Smooth muscle cell of the brain vasculature (primary cell): ENCODE data around the gene BZW2.

Experiments
- DNase-seq: peaks from one replicate; pipeline ENCODE4 v3.0.0-alpha.2; 2012; ENCODE audit warnings: low read depth, low spot score

Gene BZW2

DNA sequence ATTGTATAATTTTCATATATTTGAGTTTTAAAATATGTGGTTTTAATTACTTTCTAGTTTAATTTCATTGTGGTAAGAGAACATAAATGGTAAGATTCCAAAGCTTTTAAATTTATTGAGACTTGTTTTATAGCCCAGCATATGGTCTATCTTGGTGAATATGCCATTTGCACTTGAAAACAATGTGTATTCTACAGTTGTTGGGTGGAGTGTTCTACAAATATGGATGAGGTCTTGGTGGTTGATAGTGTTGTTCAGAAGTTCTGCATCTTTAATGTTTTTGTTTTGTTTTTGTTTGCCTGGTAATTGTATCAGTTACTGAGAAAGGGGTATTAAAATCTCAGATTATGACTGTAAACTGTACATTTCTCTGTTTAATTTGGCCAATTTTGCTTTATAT is 69.9 kb downstream of the BZW2 start:
- no peak for DNase-seq

- DNase-seq = no peak
Observed at GRCh38 chr7:16718111-16718656, 72.2 kb downstream of the BZW2 start.

DNA sequence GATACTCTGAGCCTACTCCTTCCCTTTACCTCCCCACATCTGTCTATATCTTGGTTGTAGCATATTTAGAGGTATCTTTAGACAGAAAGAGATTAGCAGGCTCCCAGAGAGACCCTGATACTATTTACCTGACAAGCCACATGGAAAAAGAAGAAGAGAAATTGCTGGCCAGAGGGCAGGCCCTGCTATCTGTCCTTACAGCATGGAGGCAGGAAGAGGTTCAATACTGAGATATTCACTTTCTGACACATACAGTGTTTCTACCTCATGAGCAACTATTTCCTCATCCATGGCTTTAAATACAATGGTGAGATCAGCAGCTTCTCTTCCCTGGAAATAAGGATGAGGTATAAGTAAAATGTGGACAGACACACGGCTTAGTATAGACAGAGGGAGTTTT is 73.7 kb downstream of the BZW2 start:
- DNase-seq = no peak

- no peak for DNase-seq
Observed at GRCh38 chr7:16721541-16721940, 75.6 kb downstream of the BZW2 start.

DNA sequence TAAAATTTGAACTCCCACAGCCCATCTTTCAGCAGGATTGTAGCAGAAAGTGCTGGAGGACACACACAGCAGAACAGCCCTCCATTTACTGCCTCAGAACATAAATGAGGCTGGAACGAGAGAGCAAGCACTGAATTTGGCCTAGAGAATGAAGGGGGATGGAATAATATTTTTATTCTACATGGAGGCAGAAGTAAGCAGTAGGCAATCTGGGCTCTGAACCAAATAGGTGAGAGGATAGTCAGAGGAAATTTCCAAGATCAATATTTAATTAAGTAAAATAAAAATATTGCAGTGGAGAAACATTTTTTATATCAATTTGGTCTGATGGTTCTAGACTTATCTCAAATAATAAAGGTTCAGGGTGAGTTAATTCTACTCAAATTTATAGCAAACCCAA is 78.4 kb downstream of the BZW2 start:
- no peak for DNase-seq

GRCh38 chr7:16726189-16726588 is 80.2 kb downstream of the BZW2 start:
- DNase-seq = no peak

- DNase-seq = no peak
Observed at GRCh38 chr7:16727736-16728135, 81.8 kb downstream of the BZW2 start.

- no peak for DNase-seq
Observed at GRCh38 chr7:16728811-16729210, 82.8 kb downstream of the BZW2 start.

- no peak for DNase-seq
Observed at GRCh38 chr7:16729541-16729940, 83.6 kb downstream of the BZW2 start.

DNA sequence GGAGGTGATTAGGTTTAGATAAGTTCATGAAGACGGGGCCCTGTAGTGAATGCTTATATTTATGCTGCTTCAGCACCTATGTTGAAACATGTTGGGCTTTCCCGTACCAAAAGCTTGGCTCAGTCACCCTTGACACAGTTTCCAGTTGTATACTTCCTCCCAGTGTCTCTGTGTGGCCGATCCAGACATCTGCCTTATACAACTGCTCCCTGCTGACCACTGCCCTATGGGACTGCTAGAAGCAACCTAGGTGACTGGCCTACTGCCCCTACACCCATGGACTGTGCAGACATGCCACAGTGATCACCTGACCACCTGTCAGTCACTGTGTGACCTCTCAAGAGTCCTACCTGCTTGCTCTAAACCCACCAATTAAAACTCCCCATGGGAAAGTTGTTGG is 85.0 kb downstream of the BZW2 start:
- no peak for DNase-seq

GRCh38 chr7:16732828-16733227 is 86.8 kb downstream of the BZW2 start:
- no peak for DNase-seq

DNA sequence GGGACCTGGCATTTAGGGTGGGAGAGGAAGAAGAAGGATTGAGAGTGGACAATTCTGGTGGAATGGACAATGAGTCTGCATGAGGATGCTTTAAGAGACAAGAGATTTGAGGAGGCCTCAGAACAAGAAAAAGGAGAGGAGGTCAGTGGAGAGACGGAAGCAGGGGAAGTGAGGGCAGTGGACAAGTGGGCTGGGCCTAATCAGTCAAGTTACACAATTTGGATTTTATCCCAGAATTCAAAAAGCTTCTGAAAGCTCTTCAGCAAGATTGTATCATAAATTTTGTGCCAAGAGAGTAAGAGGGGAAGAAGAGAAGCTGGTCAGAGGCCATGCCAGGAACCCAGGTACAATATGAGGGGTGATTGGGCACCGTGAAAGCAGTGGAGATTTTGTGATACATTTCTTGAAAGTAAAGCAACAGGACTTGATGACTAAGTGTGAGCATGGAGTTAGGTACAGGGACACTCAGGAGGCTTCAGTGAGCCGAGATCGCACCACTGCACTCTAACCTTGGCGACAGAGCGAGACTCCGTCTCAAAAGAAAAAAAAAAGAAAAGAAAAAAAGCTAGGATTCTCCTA is 88.3 kb downstream of the BZW2 start:
- no peak for DNase-seq

- DNase-seq = no peak
Observed at GRCh38 chr7:16735020-16735419, 89.0 kb downstream of the BZW2 start.

DNA sequence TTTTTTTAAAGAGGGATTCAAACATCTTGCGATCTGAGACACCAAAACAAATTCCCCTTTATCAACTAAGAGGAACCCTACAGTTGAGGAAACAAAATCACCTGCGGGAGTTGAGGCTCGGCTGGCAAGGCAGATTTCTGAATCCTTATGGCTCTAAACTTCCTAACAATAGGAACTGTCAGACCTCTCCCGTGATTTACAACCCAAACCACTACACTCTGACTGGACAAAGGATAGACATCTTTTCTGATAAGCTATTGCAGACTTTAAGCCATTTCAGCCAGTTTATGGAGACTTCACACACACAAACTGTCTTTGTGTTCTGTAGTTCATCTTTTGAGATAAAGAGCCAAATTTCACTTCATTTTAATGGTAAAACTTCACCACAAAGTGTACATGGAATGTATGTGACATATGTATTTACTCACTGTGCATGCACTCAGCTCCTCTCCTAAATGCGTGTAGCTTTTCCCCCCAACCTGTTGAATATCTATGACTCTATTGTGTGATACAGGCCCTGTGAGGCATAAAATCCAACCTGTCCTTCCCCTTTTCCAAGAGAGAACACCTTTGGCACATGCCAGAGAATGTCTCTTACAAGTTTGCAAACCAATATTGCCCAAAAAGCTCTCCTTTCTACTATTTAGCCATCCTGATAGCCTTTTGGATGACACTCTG is 92.2 kb downstream of the BZW2 start:
- no peak for DNase-seq

DNA sequence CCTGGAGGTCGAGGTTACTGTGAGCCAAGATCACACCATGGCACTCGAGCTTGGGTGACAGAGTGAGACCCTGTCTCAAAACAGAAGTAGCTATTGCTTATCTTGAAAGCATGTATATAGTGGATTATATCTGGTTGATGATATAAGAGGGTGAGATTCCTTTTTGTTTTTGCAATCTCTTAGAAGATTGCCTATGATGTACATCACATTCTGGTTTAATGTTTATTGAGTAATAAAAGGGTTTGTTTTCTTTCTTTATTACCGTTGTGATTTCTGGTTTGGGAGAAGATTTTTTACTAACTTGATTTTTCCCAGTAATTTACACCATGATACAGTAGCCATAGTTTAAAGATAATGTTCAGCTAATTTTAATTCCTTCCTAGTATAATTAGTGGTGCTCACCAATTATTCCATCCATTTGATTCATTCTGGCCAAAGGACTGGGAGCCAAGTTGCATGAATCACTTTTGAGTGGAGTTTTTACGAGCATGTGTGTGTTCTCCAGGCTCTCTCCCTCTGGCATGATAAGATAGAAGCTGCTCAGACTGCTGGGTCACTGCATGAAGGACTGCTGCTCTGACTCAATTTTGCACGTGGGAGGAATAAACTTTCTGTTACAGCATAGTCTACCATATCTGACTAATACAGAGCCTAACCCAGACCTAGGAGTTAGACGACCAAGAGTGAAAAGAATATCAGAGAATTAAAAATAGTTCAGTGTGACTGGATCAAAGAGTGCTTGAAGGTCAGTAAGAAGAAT is 94.1 kb downstream of the BZW2 start:
- no peak for DNase-seq

- no peak for DNase-seq
Observed at GRCh38 chr7:16740623-16740953, 94.6 kb downstream of the BZW2 start.

DNA sequence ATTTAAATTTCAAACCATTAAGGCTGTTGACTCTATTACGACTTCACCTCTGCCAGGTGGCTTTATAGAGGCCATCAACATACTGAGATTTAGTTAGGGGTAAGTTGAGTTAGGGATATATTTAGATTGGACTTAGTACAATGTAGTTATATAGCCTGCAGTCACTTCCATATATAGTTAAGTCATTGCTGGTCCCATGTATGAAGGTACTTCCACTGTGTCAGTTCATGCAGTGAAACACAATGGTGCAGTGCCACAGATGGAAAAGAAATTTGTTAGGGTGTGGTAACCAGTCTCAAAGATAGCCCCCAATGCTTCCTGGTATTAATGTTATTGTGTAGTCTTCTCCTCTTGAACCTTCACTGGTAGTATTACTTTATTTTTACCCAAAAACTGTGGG is 95.0 kb downstream of the BZW2 start:
- DNase-seq = no peak

DNA sequence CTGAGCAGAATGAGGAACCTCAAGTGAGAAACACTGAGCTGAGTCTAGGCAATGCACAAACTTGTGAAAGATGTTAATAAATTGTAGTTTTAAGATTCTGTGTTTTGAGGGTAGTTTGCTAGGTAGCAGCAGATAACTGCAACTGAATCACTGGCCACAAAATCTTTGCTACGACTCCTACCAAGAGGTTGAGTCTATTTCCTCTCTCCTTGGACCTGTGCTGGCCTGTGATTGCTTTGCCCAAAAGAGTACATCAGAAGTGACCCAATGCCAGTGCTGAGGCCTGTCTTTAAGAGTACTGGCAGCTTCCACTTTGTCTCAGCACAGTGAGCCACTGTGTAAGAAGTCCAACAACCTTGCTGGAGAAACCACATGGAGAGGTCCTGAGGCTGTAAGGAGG is 95.7 kb downstream of the BZW2 start:
- DNase-seq = no peak

GRCh38 chr7:16742547-16742946 is 96.6 kb downstream of the BZW2 start:
- no peak for DNase-seq

DNA sequence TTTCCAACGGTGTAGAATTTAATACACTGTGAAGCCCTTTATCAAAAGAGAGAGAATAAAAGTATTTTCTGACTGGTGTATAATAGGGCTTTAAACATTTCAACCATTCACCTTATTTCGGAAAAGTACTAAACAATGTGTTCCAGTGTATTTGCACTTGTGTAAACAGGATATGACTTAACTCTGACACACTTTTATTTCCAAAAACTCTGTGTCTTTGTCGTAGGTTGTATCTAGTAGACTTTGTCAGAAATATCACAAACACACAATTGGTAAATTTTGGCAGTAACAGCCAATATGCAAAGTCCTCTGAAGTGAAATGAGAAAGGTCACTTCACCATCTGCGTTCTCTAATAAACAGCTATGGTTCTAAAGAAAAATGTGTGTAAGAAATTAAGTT is 97.3 kb downstream of the BZW2 start:
- DNase-seq = no peak

DNA sequence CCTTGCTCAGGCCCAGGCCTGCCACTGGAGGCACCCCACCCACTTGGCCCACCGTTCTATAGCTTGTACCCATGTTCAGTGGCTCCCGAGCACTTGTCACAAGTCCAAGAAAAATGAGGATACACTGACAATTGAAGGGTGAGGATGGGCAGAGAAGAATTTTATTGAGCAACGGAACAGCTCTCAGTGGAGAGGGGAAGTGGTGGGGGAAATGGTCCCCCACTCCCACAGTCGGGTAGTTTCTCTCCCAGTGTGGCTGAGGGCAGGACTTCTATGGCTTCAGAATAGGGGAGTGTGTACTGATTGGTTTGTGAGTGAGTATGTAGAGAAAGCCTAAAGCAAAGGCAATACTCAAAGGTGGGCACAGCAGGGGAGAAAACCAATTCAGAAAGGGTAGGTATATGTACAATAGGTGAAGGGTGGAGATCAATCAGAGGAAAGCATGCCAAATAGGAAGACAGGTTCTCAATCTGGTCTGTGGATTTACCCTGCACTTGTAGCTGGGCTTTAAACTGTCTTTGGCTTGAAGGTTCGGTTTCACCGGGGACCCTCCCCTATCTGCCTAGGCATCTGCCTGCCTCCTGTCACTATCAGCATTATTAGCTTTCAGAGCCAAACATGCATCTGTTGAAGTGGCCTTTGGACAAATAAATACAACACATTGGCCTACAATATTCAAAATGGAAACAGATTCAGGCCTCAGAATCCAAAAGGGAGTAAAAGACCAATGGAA is 98.7 kb downstream of the BZW2 start:
- no peak for DNase-seq

- DNase-seq = no peak
Observed at GRCh38 chr7:16745645-16746044, 99.7 kb downstream of the BZW2 start.
